ENCODE data around the gene IFT81. TPM values are rescaled to one million over a fixed set of nuclear protein-coding genes. Genes with fewer than 3 reads are reported as not detected.

IFT81 gene
- total RNA-seq, 1 experiment from 2014 or later, result 8.5 TPM

GRCh38 chr12:110186059-110186458 is 61.9 kb downstream of the IFT81 start:
- no TSS peak for BruUV-seq (replicated peaks)
- Mint-ChIP-seq H3K4me3 (ENCODE audit: unreplicated experiment) (no peak overlapping the region), H3K4me1 (ENCODE audit: insufficient read depth, unreplicated experiment) (no peaks in the 10 kb centered on the region), H3K27ac (ENCODE audit: low read depth, unreplicated experiment) (no peak overlapping the region), H3K36me3 (ENCODE audit: insufficient read depth, unreplicated experiment) (peaks cover 7% of the 10 kb centered on the region), H3K27me3 (ENCODE audit: insufficient read depth, unreplicated experiment) (no peaks in the 10 kb centered on the region), H3K9me3 (ENCODE audit: unreplicated experiment) (peaks cover 31% of the 10 kb centered on the region)
- POLR2A ChIA-PET, result interaction anchor here (0.6 kb wide), 2 partner anchors 9 to 704 kb away, joined by 3 read pairs; no protein-coding TSS in a partner anchor
- no peak for TF ChIP-seq CTCF (IDR thresholded peaks at IDR 0.05; ENCODE audit: unreplicated experiment)
- CTCF ChIA-PET, result no interaction called here
- no peak for DNase-seq (ENCODE audit: unreplicated experiment)
- intact Hi-C loops (cut with micrococcal nuclease), result no loop called here

- Mint-ChIP-seq H3K27ac (ENCODE audit: low read depth, unreplicated experiment) (no peak overlapping the region), H3K4me1 (ENCODE audit: insufficient read depth, unreplicated experiment) (no peaks in the 10 kb centered on the region)
Measured at GRCh38 chr12:110193196-110193595, 69.0 kb downstream of the IFT81 start.

GRCh38 chr12:110197003-110197402 is 72.8 kb downstream of the IFT81 start:
- no peak for DNase-seq (ENCODE audit: unreplicated experiment)
- ChIA-PET POLR2A (no interaction called here), CTCF (no interaction called here)
- TF ChIP-seq CTCF (IDR thresholded peaks at IDR 0.05; ENCODE audit: unreplicated experiment), result no peak
- intact Hi-C loops (cut with micrococcal nuclease), result no loop called here
- H3K36me3 Mint-ChIP-seq (ENCODE audit: insufficient read depth, unreplicated experiment), result peaks cover 11% of the 10 kb centered on the region
- no peaks in the 10 kb centered on the region for H3K9me3 Mint-ChIP-seq (ENCODE audit: unreplicated experiment)
- H3K4me3 Mint-ChIP-seq (ENCODE audit: unreplicated experiment), result no peak overlapping the region
- no peaks in the 10 kb centered on the region for H3K27me3 Mint-ChIP-seq (ENCODE audit: insufficient read depth, unreplicated experiment)
- H3K27ac Mint-ChIP-seq (ENCODE audit: low read depth, unreplicated experiment), result no peak overlapping the region
- peaks cover 8% of the 10 kb centered on the region for H3K4me1 Mint-ChIP-seq (ENCODE audit: insufficient read depth, unreplicated experiment)
- no TSS peak for BruUV-seq (replicated peaks)

More at GRCh38 chr12:110193196-110193595, 69.0 kb downstream of the IFT81 start:
- no peaks in the 10 kb centered on the region for H3K27me3 Mint-ChIP-seq (ENCODE audit: insufficient read depth, unreplicated experiment)
- no peak for DNase-seq (ENCODE audit: unreplicated experiment)
- no peak overlapping the region for H3K4me3 Mint-ChIP-seq (ENCODE audit: unreplicated experiment)
- POLR2A ChIA-PET, result interaction anchor here (0.6 to 1.3 kb wide), 2 partner anchors 11 to 14 kb away, joined by 3 read pairs; no protein-coding TSS in a partner anchor
- peaks cover 6% of the 10 kb centered on the region for H3K36me3 Mint-ChIP-seq (ENCODE audit: insufficient read depth, unreplicated experiment)
- no TSS peak for BruUV-seq (replicated peaks)
- peaks cover 15% of the 10 kb centered on the region for H3K9me3 Mint-ChIP-seq (ENCODE audit: unreplicated experiment)
- no peak for TF ChIP-seq CTCF (IDR thresholded peaks at IDR 0.05; ENCODE audit: unreplicated experiment)
- intact Hi-C loops (cut with micrococcal nuclease), result no loop called here
- CTCF ChIA-PET, result interaction anchor here (1.2 kb wide), 1 partner anchor 10 kb away, joined by 3 read pairs; no protein-coding TSS in a partner anchor

- Mint-ChIP-seq H3K4me3 (ENCODE audit: unreplicated experiment) (no peak overlapping the region), H3K36me3 (ENCODE audit: insufficient read depth, unreplicated experiment) (peaks cover 11% of the 10 kb centered on the region), H3K27ac (ENCODE audit: low read depth, unreplicated experiment) (no peak overlapping the region), H3K27me3 (ENCODE audit: insufficient read depth, unreplicated experiment) (no peaks in the 10 kb centered on the region), H3K9me3 (ENCODE audit: unreplicated experiment) (no peaks in the 10 kb centered on the region), H3K4me1 (ENCODE audit: insufficient read depth, unreplicated experiment) (peaks cover 8% of the 10 kb centered on the region)
- no TSS peak for BruUV-seq (replicated peaks)
- TF ChIP-seq CTCF (IDR thresholded peaks at IDR 0.05; ENCODE audit: unreplicated experiment), result no peak
- ChIA-PET CTCF (no interaction called here), POLR2A (no interaction called here)
- no peak for DNase-seq (ENCODE audit: unreplicated experiment)
- intact Hi-C loops (cut with micrococcal nuclease), result no loop called here
Measured at GRCh38 chr12:110198386-110198785, 74.2 kb downstream of the IFT81 start.
